ENCODE results near the gene EVX1. TPM values are rescaled to one million over a fixed set of nuclear protein-coding genes. Genes with fewer than 3 reads are reported as not detected.

The EVX1 gene
- total RNA-seq, 2 donors from 2014 or later: not detected

DNA sequence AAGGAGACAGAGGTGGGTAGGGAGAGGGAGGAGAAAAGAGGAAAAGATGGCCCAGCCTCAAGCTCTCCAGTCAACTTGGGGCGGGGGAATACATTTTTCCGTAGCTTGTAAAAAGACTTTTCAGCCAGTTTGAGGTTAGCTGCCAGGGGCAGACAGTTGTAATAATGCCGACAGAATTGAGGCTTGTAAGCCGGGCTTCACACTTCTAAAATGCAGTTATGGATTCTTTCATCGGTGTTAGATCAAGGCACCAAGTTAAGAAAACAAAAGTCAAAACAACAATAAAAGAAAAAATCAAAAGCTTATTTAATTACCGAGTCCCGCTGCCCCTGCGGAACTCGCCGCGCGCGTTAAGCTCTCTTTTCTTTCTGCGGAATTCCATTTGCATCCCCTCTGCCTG, 448 bp upstream of the EVX1 start:
- 7 to 16% methylated on average over 14 of the region's 14 CpGs for WGBS, 2 donors
- Histone ChIP-seq H3K9me3 (no peaks in the 10 kb centered on the region), H3K4me1 (peaks cover 38% of the 10 kb centered on the region), H3K27me3 (peaks cover 0 to 71% of the 10 kb centered on the region in 2 donors), H3K4me3 (no peak overlapping the region), H3K27ac (no peak overlapping the region), H3K36me3 (replicated peaks in 1 of 2; ENCODE audit: insufficient read depth in 1 of 2, low read depth in 2 of 2) (no peaks in the 10 kb centered on the region)
- DNase-seq (no peak), ATAC-seq (no peak)
- TF ChIP-seq, protein P1, sequence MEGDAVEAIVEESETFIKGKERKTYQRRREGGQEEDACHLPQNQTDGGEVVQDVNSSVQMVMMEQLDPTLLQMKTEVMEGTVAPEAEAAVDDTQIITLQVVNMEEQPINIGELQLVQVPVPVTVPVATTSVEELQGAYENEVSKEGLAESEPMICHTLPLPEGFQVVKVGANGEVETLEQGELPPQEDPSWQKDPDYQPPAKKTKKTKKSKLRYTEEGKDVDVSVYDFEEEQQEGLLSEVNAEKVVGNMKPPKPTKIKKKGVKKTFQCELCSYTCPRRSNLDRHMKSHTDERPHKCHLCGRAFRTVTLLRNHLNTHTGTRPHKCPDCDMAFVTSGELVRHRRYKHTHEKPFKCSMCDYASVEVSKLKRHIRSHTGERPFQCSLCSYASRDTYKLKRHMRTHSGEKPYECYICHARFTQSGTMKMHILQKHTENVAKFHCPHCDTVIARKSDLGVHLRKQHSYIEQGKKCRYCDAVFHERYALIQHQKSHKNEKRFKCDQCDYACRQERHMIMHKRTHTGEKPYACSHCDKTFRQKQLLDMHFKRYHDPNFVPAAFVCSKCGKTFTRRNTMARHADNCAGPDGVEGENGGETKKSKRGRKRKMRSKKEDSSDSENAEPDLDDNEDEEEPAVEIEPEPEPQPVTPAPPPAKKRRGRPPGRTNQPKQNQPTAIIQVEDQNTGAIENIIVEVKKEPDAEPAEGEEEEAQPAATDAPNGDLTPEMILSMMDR (IDR thresholded peaks at IDR 0.05): no peak
- no peak for TF ChIP-seq POLR2A (IDR thresholded peaks at IDR 0.05)
- intact Hi-C loops (cut with DNase I): no loop called here

DNA sequence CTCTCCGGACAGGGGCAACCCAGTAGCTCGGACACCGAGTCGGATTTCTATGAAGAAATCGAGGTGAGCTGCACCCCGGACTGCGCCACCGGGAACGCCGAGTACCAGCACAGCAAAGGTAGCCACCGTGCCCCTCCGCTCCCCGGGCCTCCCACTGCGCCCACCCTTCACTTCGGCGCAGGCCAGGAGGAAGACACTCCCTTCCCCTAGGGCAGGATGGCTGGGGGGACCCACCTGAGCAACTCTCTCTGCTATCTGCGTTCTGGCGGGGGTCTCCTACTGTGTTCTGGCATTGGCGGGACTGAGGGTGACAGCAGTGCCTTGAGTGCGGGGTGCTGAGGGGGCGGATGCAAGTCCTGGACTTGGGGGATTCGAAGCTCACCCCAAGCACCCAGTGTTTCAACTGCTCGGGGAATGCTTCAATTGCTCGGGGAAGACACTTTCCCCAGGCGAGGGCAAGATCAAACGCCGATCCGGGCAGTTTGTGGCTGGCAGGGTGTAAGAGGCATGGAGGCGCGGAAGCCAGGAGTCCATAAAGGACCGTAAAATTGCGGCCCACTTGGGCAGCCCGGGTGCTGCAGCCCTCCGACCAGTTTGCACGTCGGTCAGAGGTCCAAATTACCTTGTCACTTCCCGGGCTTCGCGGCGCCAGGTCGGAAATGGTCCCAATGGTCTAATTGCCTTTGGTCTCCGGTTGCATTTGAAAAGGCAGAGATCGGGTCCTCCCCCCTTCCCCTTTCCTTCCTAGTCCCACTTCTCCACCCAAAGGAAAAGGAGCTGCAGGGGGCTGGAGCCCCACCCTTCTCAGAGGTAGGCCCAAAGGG, 950 bp downstream of the EVX1 start:
- ATAC-seq (no peak), DNase-seq (no peak)
- Histone ChIP-seq H3K27ac (no peak overlapping the region), H3K4me1 (peaks cover 38% of the 10 kb centered on the region), H3K27me3 (peaks cover 0 to 69% of the 10 kb centered on the region in 2 donors), H3K9me3 (no peaks in the 10 kb centered on the region), H3K36me3 (replicated peaks in 1 of 2; ENCODE audit: insufficient read depth in 1 of 2, low read depth in 2 of 2) (no peaks in the 10 kb centered on the region), H3K4me3 (no peak overlapping the region)
- no peak for TF ChIP-seq POLR2A (IDR thresholded peaks at IDR 0.05)
- TF ChIP-seq, protein P1 (IDR thresholded peaks at IDR 0.05): no peak
- intact Hi-C loops (cut with DNase I): no loop called here
- 6 to 14% methylated on average over 11 to 43 of the region's 43 CpGs for WGBS, 2 donors

DNA sequence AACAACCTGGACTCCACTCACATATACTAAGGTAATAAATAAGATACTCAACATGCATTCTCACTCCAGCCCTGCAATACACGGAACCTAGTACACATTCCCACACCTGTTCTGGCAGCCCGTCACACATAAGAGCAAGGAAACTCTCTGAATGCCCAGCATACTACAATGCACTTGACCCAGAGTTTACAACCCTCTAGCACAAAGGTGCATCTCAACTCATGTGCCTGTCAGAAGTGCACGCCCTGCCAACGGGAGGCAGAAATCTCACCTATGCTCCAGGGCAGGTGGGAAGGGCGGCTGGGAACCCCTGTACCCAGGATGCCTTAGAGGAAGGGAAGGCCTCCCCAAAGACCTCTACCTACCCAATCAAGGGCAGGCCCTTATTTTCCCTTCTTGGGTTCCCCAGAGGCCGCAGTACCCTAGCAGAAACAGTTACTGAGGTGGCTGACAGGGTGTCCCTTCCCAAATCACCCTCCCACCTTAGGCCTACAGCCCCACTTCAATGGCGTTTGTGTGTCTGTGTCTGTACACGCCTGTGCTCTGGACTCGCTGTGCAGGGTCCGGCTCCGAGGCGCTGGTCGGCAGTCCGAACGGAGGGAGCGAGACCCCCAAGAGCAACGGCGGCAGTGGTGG, 2.0 kb downstream of the EVX1 start:
- ATAC-seq: no peak
- no peak for DNase-seq
- peaks cover 0 to 69% of the 10 kb centered on the region in 2 donors for H3K27me3 ChIP-seq
- WGBS, 2 donors: 19% methylated on average over 4 to 15 of the region's 18 CpGs
- no peaks in the 10 kb centered on the region for H3K9me3 ChIP-seq
- intact Hi-C loops (cut with DNase I): no loop called here
- H3K27ac ChIP-seq: no peak overlapping the region
- H3K4me1 ChIP-seq: peaks cover 34% of the 10 kb centered on the region
- no peaks in the 10 kb centered on the region for H3K36me3 ChIP-seq (replicated peaks in 1 of 2; ENCODE audit: insufficient read depth in 1 of 2, low read depth in 2 of 2)
- H3K4me3 ChIP-seq: no peak overlapping the region
- no peak for TF ChIP-seq POLR2A (IDR thresholded peaks at IDR 0.05)

GRCh38 chr7:27245124-27245797, 2.7 kb downstream of the EVX1 start:
- peak; percentile 23 for ATAC-seq
- 7 to 14% methylated on average over 9 to 37 of the region's 37 CpGs for WGBS, 2 donors

More at GRCh38 chr7:27245124-27245797, 2.7 kb downstream of the EVX1 start:
- Histone ChIP-seq H3K27me3 (peaks cover 0 to 71% of the 10 kb centered on the region in 2 donors), H3K4me1 (peaks cover 33% of the 10 kb centered on the region), H3K27ac (no peak overlapping the region), H3K36me3 (replicated peaks in 1 of 2; ENCODE audit: insufficient read depth in 1 of 2, low read depth in 2 of 2) (no peaks in the 10 kb centered on the region), H3K9me3 (no peaks in the 10 kb centered on the region), H3K4me3 (no peak overlapping the region)
- TF ChIP-seq POLR2A (IDR thresholded peaks at IDR 0.05): no peak
- TF ChIP-seq, protein P1 (IDR thresholded peaks at IDR 0.05): no peak
- no peak for DNase-seq
- intact Hi-C loops (cut with DNase I): no loop called here

Measured in body of pancreas (tissue), 4 donors.